ENCODE results near the gene STK25. TPM values are rescaled to one million over a fixed set of nuclear protein-coding genes. Genes with fewer than 3 reads are reported as not detected.

The STK25 gene
- total RNA-seq, 3 donors from 2014 or later: 102 to 139 (median 126) TPM

DNA sequence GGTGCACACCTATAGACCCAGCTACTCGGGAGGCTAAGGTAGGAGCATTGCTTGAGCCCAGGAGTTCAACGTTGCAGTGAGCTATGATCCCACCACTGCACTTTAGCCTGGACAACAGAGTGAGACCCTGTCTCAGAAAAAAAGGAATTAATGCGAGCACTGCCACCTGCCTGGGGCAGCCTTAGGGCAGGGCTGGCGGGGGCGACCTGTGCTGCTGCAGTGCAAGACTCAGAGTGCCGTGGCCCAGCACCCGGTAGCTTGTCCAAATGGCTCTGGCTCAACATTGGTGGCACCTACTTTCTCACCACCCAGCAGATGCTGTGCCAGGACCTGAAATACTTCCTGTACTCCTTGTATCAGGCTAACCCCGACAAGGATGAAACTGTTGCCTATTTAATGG is 30.2 kb downstream of the STK25 start:
- intact Hi-C loops (cut with DNase I; ENCODE audit: low total_unique reads): no loop called here
- Histone ChIP-seq H3K27ac (no peak overlapping the region), H3K36me3 (no peaks in the 10 kb centered on the region), H3K27me3 (no peaks in the 10 kb centered on the region), H3K4me3 (no peak overlapping the region), H3K4me1 (no peaks in the 10 kb centered on the region), H3K9me3 (no peaks in the 10 kb centered on the region)
- TF ChIP-seq POLR2AphosphoS5 (IDR thresholded peaks at IDR 0.05) (no peak), POLR2A (IDR thresholded peaks at IDR 0.05) (no peak)
- TF ChIP-seq, protein P1, sequence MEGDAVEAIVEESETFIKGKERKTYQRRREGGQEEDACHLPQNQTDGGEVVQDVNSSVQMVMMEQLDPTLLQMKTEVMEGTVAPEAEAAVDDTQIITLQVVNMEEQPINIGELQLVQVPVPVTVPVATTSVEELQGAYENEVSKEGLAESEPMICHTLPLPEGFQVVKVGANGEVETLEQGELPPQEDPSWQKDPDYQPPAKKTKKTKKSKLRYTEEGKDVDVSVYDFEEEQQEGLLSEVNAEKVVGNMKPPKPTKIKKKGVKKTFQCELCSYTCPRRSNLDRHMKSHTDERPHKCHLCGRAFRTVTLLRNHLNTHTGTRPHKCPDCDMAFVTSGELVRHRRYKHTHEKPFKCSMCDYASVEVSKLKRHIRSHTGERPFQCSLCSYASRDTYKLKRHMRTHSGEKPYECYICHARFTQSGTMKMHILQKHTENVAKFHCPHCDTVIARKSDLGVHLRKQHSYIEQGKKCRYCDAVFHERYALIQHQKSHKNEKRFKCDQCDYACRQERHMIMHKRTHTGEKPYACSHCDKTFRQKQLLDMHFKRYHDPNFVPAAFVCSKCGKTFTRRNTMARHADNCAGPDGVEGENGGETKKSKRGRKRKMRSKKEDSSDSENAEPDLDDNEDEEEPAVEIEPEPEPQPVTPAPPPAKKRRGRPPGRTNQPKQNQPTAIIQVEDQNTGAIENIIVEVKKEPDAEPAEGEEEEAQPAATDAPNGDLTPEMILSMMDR (IDR thresholded peaks at IDR 0.05): no peak
- no peak for DNase-seq (ENCODE audit: low spot score in 2 of 2)

DNA sequence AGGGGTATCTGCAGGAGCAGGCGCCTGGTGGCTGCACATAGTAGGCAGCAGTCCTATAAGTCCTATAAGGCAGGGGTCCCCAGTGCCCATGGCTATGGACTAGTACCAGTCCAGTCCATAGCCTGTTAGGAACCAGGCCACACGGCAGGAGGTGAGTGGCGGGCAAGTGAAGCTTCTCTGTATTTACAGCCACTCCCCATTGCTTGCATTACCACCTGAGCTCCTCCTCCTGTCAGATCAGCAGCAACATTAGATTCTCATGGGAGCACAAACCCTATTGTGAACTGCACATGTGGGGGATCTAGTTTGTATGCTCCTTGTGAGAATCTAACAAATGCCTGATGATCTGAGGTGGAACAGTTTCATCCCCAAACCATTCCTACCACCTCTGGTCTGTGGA is 33.1 kb downstream of the STK25 start:
- no peak overlapping the region for H3K4me3 ChIP-seq
- H3K27me3 ChIP-seq: no peaks in the 10 kb centered on the region
- no peak for DNase-seq (ENCODE audit: low spot score in 2 of 2)
- no peaks in the 10 kb centered on the region for H3K4me1 ChIP-seq
- no peaks in the 10 kb centered on the region for H3K36me3 ChIP-seq
- H3K27ac ChIP-seq: no peak overlapping the region
- H3K9me3 ChIP-seq: no peaks in the 10 kb centered on the region
- TF ChIP-seq, protein P1 (IDR thresholded peaks at IDR 0.05): no peak
- TF ChIP-seq POLR2A (IDR thresholded peaks at IDR 0.05) (no peak), POLR2AphosphoS5 (IDR thresholded peaks at IDR 0.05) (no peak)
- intact Hi-C loops (cut with DNase I; ENCODE audit: low total_unique reads): no loop called here

DNA sequence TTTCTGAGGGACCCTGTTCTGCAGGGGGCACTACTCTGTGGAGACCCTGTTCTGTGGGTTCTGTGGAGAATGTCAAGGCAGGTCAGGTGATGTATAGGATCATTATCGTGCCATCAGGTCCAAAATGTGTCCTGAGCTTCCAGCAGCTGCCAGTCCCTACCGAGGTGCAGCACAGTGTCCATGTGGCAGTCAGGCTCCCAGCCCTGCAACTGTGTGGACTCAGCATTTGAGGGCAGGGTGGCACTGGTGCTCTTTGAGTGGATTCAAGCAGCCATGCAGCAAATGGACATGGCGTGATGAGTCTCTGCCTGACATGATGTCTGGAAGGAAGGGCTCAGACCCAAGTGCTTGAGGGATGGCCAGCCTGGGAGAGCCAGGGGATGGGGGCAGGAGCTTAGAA is 35.0 kb downstream of the STK25 start:
- DNase-seq (ENCODE audit: low spot score in 2 of 2): no peak
- Histone ChIP-seq H3K36me3 (no peaks in the 10 kb centered on the region), H3K4me3 (no peak overlapping the region), H3K9me3 (no peaks in the 10 kb centered on the region), H3K4me1 (no peaks in the 10 kb centered on the region), H3K27ac (no peak overlapping the region), H3K27me3 (no peaks in the 10 kb centered on the region)
- no peak for TF ChIP-seq POLR2A (IDR thresholded peaks at IDR 0.05)
- intact Hi-C loops (cut with DNase I; ENCODE audit: low total_unique reads): no loop called here

DNA sequence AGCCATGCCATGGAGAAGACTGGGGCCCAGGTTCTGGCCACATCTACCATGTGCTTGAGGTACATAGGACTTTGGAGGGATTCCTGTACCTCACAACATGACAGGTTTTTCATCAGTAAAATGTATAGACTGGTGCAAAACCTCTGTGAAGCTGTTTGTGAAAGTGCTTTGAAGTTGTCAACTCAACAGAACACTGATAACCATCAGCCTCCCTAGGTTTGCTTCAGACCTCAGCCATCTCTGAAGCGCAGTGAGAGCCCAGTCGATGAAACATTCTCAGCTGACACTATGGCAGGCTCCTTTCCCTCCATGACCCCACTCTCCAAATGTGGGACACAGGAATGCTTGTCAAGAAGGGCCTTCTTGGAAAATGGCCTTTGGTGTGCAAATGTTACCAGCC is 38.6 kb downstream of the STK25 start:
- no peak for DNase-seq (ENCODE audit: low spot score in 2 of 2)
- Histone ChIP-seq H3K9me3 (no peaks in the 10 kb centered on the region), H3K27ac (no peak overlapping the region), H3K36me3 (no peaks in the 10 kb centered on the region), H3K4me1 (no peaks in the 10 kb centered on the region), H3K4me3 (no peak overlapping the region), H3K27me3 (no peaks in the 10 kb centered on the region)
- TF ChIP-seq, protein P1 (IDR thresholded peaks at IDR 0.05): no peak
- no peak for TF ChIP-seq POLR2A (IDR thresholded peaks at IDR 0.05)
- TF ChIP-seq POLR2AphosphoS5 (IDR thresholded peaks at IDR 0.05): no peak
- intact Hi-C loops (cut with DNase I; ENCODE audit: low total_unique reads): no loop called here

DNA sequence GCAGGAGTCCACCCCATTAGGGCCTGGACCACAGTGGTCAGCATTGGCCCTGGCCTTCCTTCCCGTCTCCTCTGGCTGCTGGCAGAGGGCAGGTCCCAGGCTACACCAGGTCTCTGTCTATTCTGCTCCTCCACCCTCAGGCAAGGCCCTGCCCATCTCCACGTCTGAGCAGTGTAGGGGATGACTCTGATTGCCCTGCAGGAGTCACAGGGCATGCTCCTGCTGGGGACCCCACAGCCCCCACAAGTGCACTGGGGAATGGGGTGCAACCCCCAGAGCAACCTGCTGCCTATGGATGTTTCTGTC is 40.0 kb downstream of the STK25 start:
- intact Hi-C loops (cut with DNase I; ENCODE audit: low total_unique reads): no loop called here
- no peak overlapping the region for H3K27ac ChIP-seq
- no peak overlapping the region for H3K4me3 ChIP-seq
- no peaks in the 10 kb centered on the region for H3K9me3 ChIP-seq
- no peaks in the 10 kb centered on the region for H3K4me1 ChIP-seq
- no peaks in the 10 kb centered on the region for H3K27me3 ChIP-seq
- no peaks in the 10 kb centered on the region for H3K36me3 ChIP-seq
- no peak for DNase-seq (ENCODE audit: low spot score in 2 of 2)
- no peak for TF ChIP-seq POLR2AphosphoS5 (IDR thresholded peaks at IDR 0.05)
- TF ChIP-seq, protein P1 (IDR thresholded peaks at IDR 0.05): no peak
- no peak for TF ChIP-seq POLR2A (IDR thresholded peaks at IDR 0.05)

DNA sequence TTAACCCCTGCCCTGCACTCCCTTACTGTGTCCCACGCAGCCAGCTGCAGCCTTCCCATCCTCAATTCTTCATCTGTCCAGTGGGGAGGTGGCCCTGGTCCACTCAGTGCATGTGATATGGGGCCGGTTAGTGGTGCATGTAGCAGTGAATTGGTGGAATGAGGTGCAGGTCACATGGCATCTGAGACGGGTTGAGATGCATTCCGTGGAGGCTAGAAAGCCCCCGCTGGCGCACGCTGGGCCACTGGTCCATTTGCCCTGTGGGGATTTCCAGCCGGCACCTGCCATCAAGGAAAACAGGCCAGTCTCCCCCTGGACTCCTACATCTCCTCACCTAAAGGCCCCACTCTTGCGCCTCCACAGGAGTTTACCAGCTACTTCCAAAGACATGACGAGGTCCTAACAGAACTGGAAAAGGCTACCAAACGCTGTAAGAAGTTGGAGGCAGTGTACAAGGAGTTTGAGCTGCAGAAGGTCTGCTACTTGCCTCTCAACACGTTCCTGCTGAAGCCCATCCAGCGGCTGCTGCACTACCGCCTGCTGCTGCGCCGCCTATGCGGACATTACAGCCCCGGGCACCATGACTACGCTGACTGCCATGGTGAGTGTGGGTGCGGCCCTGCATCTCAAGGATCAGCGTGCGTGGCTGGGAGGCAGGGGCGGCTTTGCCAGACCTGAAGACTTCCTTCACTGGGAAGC is 40.5 kb downstream of the STK25 start:
- no peaks in the 10 kb centered on the region for H3K4me1 ChIP-seq
- no peak overlapping the region for H3K27ac ChIP-seq
- no peaks in the 10 kb centered on the region for H3K36me3 ChIP-seq
- TF ChIP-seq POLR2A (IDR thresholded peaks at IDR 0.05) (no peak), POLR2AphosphoS5 (IDR thresholded peaks at IDR 0.05) (no peak)
- TF ChIP-seq, protein P1 (IDR thresholded peaks at IDR 0.05): no peak
- H3K9me3 ChIP-seq: no peaks in the 10 kb centered on the region
- no peak overlapping the region for H3K4me3 ChIP-seq
- no peaks in the 10 kb centered on the region for H3K27me3 ChIP-seq
- no peak for DNase-seq (ENCODE audit: low spot score in 2 of 2)
- intact Hi-C loops (cut with DNase I; ENCODE audit: low total_unique reads): no loop called here

Measured in breast epithelium (tissue), 4 donors.